Gastroesophageal sphincter (tissue), 4 donors: Measurements from ENCODE around the gene NANS. TPM values are rescaled to one million over a fixed set of nuclear protein-coding genes. Genes with fewer than 3 reads are reported as not detected.
"Not testable (repeated sequence)": the region's sequence is repeated elsewhere in the genome, so short reads cannot be mapped to it uniquely, and the experiment has no call there.

ENCODE experiments used
- ATAC-seq: fragments of 150-250 bp; one replicate; pipeline ENCODE4 v1.9.1; 2016; ENCODE audit warnings: mild to moderate bottlenecking, moderate library complexity
- H3K27ac ChIP-seq, 4 donors: fragments of 200-600 bp; sonication (generic) in 3 of 4; 1 replicate in 3 of 4; 2 replicates in 1 of 4; pipeline ENCODE4 v1.5.1; 2016 to 2019
- H3K27me3 ChIP-seq: fragments of 200-600 bp; sonication (generic); one replicate; pipeline ENCODE4 v1.5.1; 2019
- H3K36me3 ChIP-seq, 2 donors: fragments of 200-600 bp; sonication (generic); one replicate each; pipeline ENCODE4 v1.5.1; 2019; ENCODE audit warnings: control low read depth in 1 of 2
- H3K4me1 ChIP-seq, 3 donors: fragments of 200-600 bp; sonication (generic); 1 replicate in 2 of 3; 2 replicates in 1 of 3; pipeline ENCODE4 v1.5.1; 2016 to 2019; ENCODE audit warnings: control low read depth in 2 of 3
- H3K4me3 ChIP-seq, 2 donors: fragments of 200-600 bp; sonication (generic); one replicate each; pipeline ENCODE4 v1.5.1; 2019; ENCODE audit warnings: mild to moderate bottlenecking in 1 of 2, moderate library complexity in 1 of 2
- H3K9me3 ChIP-seq, 3 donors: fragments of 200-600 bp; sonication (generic); one replicate each; pipeline ENCODE4 v1.5.1; 2017 to 2019; ENCODE audit warnings: control low read depth in 2 of 3
- EP300 ChIP-seq: sonication (generic); formaldehyde crosslinking; IDR thresholded peaks from one replicate; pipeline ENCODE4 v1.6.1; 2017; ENCODE audit warnings: antibody characterized with exemption, mild to moderate bottlenecking
- POLR2A ChIP-seq, 2 donors: fragments of 450-650 bp; IDR thresholded peaks; one replicate each; pipeline ENCODE4 v1.6.1; 2017; ENCODE audit warnings: antibody characterized with exemption in 2 of 2, mild to moderate bottlenecking in 2 of 2, moderate library complexity in 1 of 2
- POLR2AphosphoS5 ChIP-seq: sonication (generic); formaldehyde crosslinking; IDR thresholded peaks from one replicate; pipeline ENCODE4 v1.6.1; 2017; ENCODE audit warnings: antibody characterized with exemption
- WGBS, 2 donors: methylation state at CpG; one replicate each; pipeline ENCODE4 v1.1.5; 2018; ENCODE audit warnings: low coverage in 1 of 2; 5-methylcytosine and 5-hydroxymethylcytosine counted together
- total RNA-seq, 4 donors: library from RNA; depleted of rRNA; stranded (reverse); fragments of >200 nt; gene quantifications; one replicate each; pipeline ENCODE4 v1.1.0, GENCODE V29; 2016
- TF ChIP-seq, protein P1 (sequence below), 4 experiments: fragments of 200-600 bp in 2 of 4; fragments of 450-650 bp in 2 of 4; sonication (generic) in 1 of 4; IDR thresholded peaks; one replicate each; pipeline ENCODE4 v1.5.1; 2017 to 2019; ENCODE audit warnings: antibody characterized with exemption in 4 of 4, mild to moderate bottlenecking in 2 of 4, moderate library complexity in 2 of 4

Gene NANS
- total RNA-seq, 4 donors from 2014 or later: 21.5 to 58.3 (median 40.0) TPM

- no peaks in the 10 kb centered on the region for H3K9me3 ChIP-seq
- TF ChIP-seq, protein P1, sequence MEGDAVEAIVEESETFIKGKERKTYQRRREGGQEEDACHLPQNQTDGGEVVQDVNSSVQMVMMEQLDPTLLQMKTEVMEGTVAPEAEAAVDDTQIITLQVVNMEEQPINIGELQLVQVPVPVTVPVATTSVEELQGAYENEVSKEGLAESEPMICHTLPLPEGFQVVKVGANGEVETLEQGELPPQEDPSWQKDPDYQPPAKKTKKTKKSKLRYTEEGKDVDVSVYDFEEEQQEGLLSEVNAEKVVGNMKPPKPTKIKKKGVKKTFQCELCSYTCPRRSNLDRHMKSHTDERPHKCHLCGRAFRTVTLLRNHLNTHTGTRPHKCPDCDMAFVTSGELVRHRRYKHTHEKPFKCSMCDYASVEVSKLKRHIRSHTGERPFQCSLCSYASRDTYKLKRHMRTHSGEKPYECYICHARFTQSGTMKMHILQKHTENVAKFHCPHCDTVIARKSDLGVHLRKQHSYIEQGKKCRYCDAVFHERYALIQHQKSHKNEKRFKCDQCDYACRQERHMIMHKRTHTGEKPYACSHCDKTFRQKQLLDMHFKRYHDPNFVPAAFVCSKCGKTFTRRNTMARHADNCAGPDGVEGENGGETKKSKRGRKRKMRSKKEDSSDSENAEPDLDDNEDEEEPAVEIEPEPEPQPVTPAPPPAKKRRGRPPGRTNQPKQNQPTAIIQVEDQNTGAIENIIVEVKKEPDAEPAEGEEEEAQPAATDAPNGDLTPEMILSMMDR (IDR thresholded peaks at IDR 0.05): no peak
- TF ChIP-seq EP300: no peak
- no peak for TF ChIP-seq POLR2AphosphoS5
- TF ChIP-seq POLR2A (IDR thresholded peaks at IDR 0.05): no peak
- 72 to 80% methylated on average over 3 to 5 of the region's 15 CpGs for WGBS, 2 donors
- H3K27me3 ChIP-seq: no peaks in the 10 kb centered on the region
- no peak overlapping the region for H3K4me3 ChIP-seq
- no peaks in the 10 kb centered on the region for H3K36me3 ChIP-seq
- ATAC-seq: no peak
- H3K4me1 ChIP-seq: no peaks in the 10 kb centered on the region
- no peak overlapping the region for H3K27ac ChIP-seq
Measured at GRCh38 chr9:98124637-98125426, 68.3 kb downstream of the NANS start.

- H3K4me1 ChIP-seq: no peaks in the 10 kb centered on the region
- TF ChIP-seq POLR2A (IDR thresholded peaks at IDR 0.05): no peak
- TF ChIP-seq EP300: no peak
- TF ChIP-seq, protein P1 (IDR thresholded peaks at IDR 0.05): no peak
- no peak for TF ChIP-seq POLR2AphosphoS5
- no peaks in the 10 kb centered on the region for H3K9me3 ChIP-seq
- no CpG with 5 or more reads among the region's 8 CpGs for WGBS, 2 donors
- H3K27ac ChIP-seq: no peak overlapping the region
- no peak overlapping the region for H3K4me3 ChIP-seq
- no peak for ATAC-seq
- no peaks in the 10 kb centered on the region for H3K27me3 ChIP-seq
- H3K36me3 ChIP-seq: no peaks in the 10 kb centered on the region
Measured at GRCh38 chr9:98127226-98127625, 70.7 kb downstream of the NANS start.

- WGBS, 2 donors: 90 to 93% methylated on average over 2 to 5 of the region's 16 CpGs
- ATAC-seq: no peak
- H3K4me3 ChIP-seq: no peak overlapping the region
- no peaks in the 10 kb centered on the region for H3K4me1 ChIP-seq
- H3K9me3 ChIP-seq: no peaks in the 10 kb centered on the region
- H3K36me3 ChIP-seq: no peaks in the 10 kb centered on the region
- TF ChIP-seq, protein P1 (IDR thresholded peaks at IDR 0.05): no peak
- TF ChIP-seq POLR2AphosphoS5: no peak
- TF ChIP-seq POLR2A (IDR thresholded peaks at IDR 0.05): no peak
- no peak for TF ChIP-seq EP300
- H3K27ac ChIP-seq: no peak overlapping the region
- H3K27me3 ChIP-seq: no peaks in the 10 kb centered on the region
Measured at GRCh38 chr9:98128316-98128715, 71.8 kb downstream of the NANS start.

DNA sequence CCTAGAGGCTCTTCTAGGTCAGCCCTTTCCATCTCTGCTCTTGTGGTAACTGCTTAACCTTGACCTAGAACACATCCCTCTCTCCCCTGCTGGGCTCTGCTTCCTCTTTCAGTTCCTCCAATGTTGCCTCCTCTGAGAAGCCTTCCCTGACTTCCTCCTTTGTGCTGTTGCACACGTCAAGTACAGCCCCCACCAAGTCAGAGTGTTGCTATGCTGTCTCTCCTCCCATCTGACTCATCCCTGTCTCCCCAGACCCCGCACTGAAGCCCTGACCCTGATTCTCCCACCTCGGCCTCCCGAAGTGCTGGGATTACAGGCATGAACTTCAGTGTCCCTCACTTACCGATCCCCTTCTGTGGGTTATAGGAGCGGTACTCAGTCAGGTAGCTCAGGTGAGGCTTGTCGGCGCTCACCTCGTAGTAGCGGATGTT lies 72.9 kb downstream of the NANS start:
- H3K36me3 ChIP-seq: no peaks in the 10 kb centered on the region
- TF ChIP-seq POLR2A (IDR thresholded peaks at IDR 0.05) (no peak), POLR2AphosphoS5 (no peak), EP300 (no peak)
- TF ChIP-seq, protein P1 (IDR thresholded peaks at IDR 0.05): no peak
- no peaks in the 10 kb centered on the region for H3K4me1 ChIP-seq
- no peak overlapping the region for H3K27ac ChIP-seq
- H3K4me3 ChIP-seq: no peak overlapping the region
- no peaks in the 10 kb centered on the region for H3K27me3 ChIP-seq
- WGBS, 2 donors: 57 to 81% methylated on average over 3 to 4 of the region's 10 CpGs
- peak; percentile 43 for ATAC-seq
- H3K9me3 ChIP-seq: no peaks in the 10 kb centered on the region

GRCh38 chr9:98130060-98130459 lies 73.5 kb downstream of the NANS start:
- WGBS, 2 donors: 71 to 90% methylated on average over 3 to 4 of the region's 4 CpGs

More at GRCh38 chr9:98130060-98130459, 73.5 kb downstream of the NANS start:
- H3K4me3 ChIP-seq, H3K9me3 ChIP-seq, H3K27me3 ChIP-seq, H3K36me3 ChIP-seq, H3K4me1 ChIP-seq, ATAC-seq, H3K27ac ChIP-seq: not testable (repeated sequence)
